T-helper 2 cell treated with Interferon-gamma antibody and Interleukin-4, amounts not matched to agents 100 ng/mL and 5 ng/mL, for 36 hours (primary cell): ENCODE data around the gene RCBTB2. TPM values are rescaled to one million over a fixed set of nuclear protein-coding genes. Genes with fewer than 3 reads are reported as not detected.

Experiments
- intact Hi-C: fragments of 100-400 bp; cut with micrococcal nuclease; formaldehyde crosslinking; loops from one replicate; pipeline ENCODE4 v1.15.1; 2023
- total RNA-seq: library from RNA; stranded (reverse); gene quantifications from 2 replicates; pipeline ENCODE4 v1.2.3, GENCODE V29; 2022

Gene RCBTB2
- total RNA-seq, 1 donor from 2014 or later, result 19.3 TPM

- intact Hi-C loops, result loop anchor here (1.0 to 10.0 kb wide), 2 partner anchors 8 to 53 kb away; no protein-coding TSS in a partner anchor
Observed at GRCh38 chr13:48497669-48498068, 35.2 kb downstream of the RCBTB2 start.

- intact Hi-C loops, result loop anchor here (1.0 to 10.0 kb wide), 2 partner anchors 9 to 52 kb away; no protein-coding TSS in a partner anchor
Observed at GRCh38 chr13:48496271-48497161, 36.4 kb downstream of the RCBTB2 start.

DNA sequence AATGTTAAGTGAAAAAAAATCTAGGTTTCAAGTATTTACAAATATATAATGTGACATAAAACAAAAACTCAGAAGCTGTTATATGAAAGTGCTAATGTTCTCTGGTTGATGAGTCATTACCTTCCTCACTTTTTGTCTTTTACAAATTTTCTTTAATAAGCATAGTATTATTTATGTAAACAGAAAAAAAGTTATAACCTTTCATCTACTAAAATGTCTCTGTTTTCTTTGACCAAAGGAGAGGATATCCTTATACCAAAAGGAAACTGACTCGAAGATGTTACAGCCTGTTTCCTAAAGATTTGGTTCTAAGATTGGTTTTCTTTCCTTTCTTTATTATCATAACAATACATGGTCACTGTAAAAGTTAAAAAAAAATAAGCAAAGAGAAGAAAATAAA lies 38.0 kb downstream of the RCBTB2 start:
- intact Hi-C loops, result loop anchor here (5.0 to 10.0 kb wide), 5 partner anchors 50 to 398 kb away; partner anchors contain the start of genes CYSLTR2, ITM2B and MED4

DNA sequence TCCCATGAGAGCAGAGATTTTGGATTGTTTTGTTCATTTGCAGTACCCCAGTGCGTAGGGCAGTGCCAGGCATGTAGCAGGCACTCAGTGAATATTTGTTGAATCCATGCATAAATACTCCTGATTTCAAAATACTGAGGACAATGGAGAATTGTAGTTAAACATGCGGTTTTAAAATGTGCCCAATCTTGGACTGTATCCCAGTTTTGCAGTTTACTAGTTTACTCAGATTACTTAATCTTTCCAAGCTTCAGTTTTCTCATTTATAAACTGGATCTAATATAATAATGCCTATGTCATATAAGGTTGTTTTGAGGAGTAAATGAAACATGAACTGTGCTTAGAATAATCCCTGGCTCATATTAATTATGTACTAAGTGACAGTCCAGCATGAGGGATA lies 39.0 kb downstream of the RCBTB2 start:
- intact Hi-C loops, result loop anchor here (2.0 to 10.0 kb wide), 8 partner anchors 49 to 457 kb away; partner anchors contain the start of genes CYSLTR2, ITM2B, MED4 and NUDT15

GRCh38 chr13:48493066-48493765 lies 39.7 kb downstream of the RCBTB2 start:
- intact Hi-C loops, result loop anchor here (2.0 to 10.0 kb wide), 8 partner anchors 48 to 456 kb away; partner anchors contain the start of genes CYSLTR2, ITM2B, MED4 and NUDT15

GRCh38 chr13:48492470-48493065 lies 40.3 kb downstream of the RCBTB2 start:
- intact Hi-C loops, result loop anchor here (1.0 to 10.0 kb wide), 13 partner anchors 13 to 456 kb away; partner anchors contain the start of genes CYSLTR2, ITM2B, LPAR6 and MED4

- intact Hi-C loops, result loop anchor here (1.0 to 10.0 kb wide), 13 partner anchors 13 to 455 kb away; partner anchors contain the start of genes CYSLTR2, ITM2B, LPAR6 and MED4
Observed at GRCh38 chr13:48492096-48492440, 40.8 kb downstream of the RCBTB2 start.

DNA sequence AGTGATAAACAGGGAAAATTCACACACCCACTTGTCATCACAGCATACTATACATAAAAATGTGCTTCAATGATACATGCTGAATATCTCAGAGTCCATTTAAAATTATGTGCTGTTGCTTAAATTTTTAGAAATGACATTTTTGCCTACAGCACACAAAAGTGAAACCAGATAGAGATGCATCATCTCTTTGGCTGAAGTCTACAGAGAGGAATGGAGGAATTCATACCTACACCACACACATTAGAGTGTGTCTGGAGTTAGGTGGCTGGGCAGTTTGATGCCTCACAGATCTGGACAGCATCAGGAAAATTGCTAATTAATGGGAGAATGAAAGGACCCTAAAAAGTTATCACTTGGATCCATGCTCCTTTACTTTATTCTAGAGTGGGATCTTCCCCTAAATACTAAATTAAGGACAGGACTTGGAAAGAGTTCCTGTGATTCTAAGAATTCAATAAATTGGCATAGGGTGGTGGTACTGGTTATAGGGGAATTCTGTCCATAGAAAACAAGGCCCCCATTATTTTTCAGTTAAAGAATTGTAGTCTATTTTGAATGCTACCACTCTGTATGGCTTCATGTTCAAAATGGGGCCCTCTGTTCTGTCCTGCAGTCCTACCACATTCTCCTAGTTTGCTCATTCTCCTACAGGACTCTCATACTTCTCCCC lies 41.3 kb downstream of the RCBTB2 start:
- intact Hi-C loops, result loop anchor here (1.0 to 10.0 kb wide), 13 partner anchors 14 to 455 kb away; partner anchors contain the start of genes CYSLTR2, ITM2B, LPAR6 and MED4

DNA sequence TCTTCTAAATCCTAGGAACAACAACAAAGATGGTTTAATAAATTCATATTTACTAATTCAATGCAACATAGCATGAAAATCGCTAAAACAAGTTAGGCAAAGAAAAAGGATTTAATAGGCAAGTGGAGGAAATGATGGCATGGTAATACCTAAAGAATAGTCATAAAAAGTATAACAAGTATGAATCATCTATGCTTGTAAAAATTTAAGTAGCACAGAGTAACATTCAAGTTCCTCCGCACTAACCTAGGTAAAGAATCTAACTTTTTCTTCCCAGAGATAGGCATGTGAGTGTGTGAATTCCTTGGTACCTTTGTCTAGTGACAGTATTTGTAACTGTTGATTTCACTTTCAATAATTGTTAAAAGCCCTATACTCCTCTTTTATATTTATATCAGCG lies 42.6 kb downstream of the RCBTB2 start:
- intact Hi-C loops, result loop anchor here (5.0 to 10.0 kb wide), 5 partner anchors 45 to 393 kb away; partner anchors contain the start of genes CYSLTR2, ITM2B and MED4

GRCh38 chr13:48489666-48490065 lies 43.2 kb downstream of the RCBTB2 start:
- intact Hi-C loops, result loop anchor here (5.0 to 10.0 kb wide), 5 partner anchors 45 to 392 kb away; partner anchors contain the start of genes CYSLTR2, ITM2B and MED4

DNA sequence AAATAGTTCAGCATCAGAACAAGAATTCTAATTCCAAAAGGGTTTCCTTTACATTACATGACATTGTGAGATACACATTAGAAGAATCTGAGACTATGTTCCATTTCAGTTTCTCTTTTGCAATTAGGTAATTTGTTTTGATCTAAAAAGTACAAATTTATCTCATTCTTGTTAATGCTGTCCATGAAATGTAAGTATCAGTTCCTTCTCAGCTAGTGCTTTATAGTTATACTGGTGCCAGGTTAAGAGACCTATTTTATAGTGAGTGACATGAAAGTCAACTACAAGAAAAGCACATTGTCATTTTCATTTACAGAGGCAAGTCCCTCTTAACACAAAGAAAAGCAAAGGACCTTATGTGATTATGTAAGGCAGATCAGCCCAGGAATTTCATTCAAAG lies 43.9 kb downstream of the RCBTB2 start:
- intact Hi-C loops, result no loop called here

DNA sequence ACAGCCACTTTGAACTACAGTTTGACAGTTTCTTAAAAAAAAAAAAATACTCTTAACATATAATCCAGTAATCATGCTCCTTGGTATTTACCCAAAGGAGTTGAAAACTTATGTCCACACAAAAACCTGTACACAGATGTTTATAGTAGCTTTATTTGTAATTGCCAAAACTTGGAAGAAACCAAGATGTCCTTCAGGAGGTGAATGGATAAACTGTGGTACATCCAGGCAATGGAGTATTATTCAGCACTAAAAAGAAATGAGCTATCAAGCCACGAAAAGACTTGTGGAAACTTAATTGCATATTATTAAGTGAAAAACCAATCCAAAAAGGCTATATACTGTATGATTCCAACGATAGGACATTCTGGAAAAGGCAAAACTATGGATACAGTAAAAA lies 44.9 kb downstream of the RCBTB2 start:
- intact Hi-C loops, result no loop called here

GRCh38 chr13:48486836-48487235 lies 46.0 kb downstream of the RCBTB2 start:
- intact Hi-C loops, result no loop called here

DNA sequence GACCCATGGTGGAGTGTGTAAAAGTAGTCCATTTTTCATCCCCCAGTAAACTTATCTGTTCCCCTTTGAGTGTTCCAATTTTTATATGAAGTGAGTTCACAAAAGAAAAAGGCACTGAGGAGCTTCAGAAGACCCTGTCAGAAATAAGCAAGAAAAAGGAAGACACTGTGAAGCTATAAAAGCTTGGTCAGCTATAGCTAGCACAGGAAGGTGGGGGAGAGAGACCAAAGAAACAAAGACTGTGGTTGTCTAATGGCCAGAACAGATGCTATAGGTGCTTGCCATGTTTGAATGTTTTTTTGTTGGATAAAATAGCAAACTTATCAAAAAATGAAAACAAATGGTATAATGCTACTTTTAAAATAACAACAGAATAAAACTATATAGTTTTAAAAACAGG lies 46.5 kb downstream of the RCBTB2 start:
- intact Hi-C loops, result no loop called here

DNA sequence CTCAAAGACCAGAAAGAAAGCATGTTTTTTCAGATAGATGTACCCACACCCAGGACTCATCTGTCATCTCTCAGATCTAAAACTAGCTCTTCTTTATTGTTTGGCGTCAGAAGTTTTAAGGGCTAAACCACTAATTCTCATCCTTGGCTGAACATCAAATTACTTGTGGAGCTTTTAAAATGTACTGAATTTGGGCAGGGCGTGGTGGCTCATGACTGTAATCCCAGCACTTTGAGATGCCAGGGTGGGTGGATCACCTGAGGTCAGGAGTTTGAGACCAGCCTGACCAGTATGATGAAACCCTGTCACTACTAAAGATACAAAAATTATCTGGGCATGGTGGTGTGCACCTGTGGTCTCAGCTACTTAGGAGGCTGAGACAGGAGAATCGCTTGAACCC lies 47.4 kb downstream of the RCBTB2 start:
- intact Hi-C loops, result no loop called here

DNA sequence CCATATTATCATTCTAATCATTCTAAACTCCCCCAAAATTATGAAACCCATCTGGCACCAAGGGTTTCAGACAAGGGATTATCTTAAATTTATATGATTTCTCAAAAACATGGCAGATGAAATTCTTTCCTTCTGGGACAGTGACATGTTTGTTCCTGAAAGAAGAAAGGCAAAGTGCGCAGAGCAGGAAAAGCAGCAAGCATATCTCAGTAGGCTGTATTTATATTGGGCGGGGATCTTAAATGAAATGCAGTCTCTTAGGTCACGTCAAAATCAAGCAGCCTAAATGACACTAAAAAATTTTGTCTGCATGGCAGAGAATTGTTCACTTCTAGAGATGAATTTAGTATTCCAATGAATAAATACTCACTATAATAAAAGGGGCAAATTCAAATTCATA lies 49.3 kb downstream of the RCBTB2 start:
- intact Hi-C loops, result no loop called here

- intact Hi-C loops, result no loop called here
Observed at GRCh38 chr13:48478391-48478790, 54.5 kb downstream of the RCBTB2 start.

GRCh38 chr13:48477191-48477855 lies 55.6 kb downstream of the RCBTB2 start:
- intact Hi-C loops, result no loop called here

DNA sequence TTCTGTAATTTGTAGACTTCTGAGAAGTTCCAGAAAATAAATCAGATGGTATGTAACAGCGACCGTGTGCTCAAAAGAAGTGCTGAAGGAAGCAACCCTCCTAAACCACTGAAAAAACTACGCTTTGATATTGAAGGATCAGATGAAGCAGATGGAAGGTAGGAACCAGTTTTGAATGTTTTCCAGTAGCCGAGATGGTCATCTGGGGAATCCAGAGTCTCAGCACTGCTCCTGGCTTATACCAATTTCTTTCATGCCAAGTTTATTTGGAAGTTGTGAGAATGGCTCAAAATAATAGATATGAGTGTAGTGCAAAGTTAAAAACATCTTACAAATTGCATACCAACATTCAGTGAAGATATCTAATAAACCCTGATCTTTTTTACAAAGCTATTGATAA lies 56.2 kb downstream of the RCBTB2 start:
- intact Hi-C loops, result no loop called here

DNA sequence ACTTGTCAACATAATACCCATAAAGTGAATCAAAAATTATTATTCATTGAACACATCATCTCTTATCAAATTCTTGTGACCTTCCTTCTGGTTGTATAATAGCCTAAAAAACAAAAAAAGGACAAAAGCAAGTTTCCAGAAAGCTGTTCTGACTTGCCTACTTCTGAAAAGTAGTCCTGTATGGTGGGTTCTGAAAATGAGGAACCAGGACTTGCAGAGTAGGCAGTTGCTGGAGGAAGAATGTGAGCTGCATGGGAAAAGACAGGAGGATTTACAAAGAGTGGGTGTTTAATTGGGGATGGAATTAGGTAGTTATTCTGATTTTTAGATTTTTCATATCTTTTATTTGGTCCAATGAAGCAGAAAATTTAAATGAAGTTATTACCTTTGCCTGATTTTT lies 56.7 kb downstream of the RCBTB2 start:
- intact Hi-C loops, result no loop called here
